Muscle of back (tissue), 11 donors: ENCODE measurements around the gene ADAMTS15. TPM values are rescaled to one million over a fixed set of nuclear protein-coding genes. Genes with fewer than 3 reads are reported as not detected.
A peak's percentile ranks its signal among the peaks of the same experiment; 100 is the strongest.

ENCODE experiments used
- DNase-seq, 3 donors: peaks; one replicate each; pipeline versions ENCODE4 v3.0.0 to v3.0.0-alpha.2; 2013
- polyA plus RNA-seq, 10 donors: library from polyadenylated mRNA; unstranded; fragments of 120-200 nt; gene quantifications; one replicate each; pipeline ENCODE4 v1.2.1, GENCODE V29; 2013; ENCODE audit not compliant: insufficient read length in 10 of 10

The ADAMTS15 gene
- polyA plus RNA-seq, 10 donors, result 16.6 to 28.9 (median 21.3) TPM

DNA sequence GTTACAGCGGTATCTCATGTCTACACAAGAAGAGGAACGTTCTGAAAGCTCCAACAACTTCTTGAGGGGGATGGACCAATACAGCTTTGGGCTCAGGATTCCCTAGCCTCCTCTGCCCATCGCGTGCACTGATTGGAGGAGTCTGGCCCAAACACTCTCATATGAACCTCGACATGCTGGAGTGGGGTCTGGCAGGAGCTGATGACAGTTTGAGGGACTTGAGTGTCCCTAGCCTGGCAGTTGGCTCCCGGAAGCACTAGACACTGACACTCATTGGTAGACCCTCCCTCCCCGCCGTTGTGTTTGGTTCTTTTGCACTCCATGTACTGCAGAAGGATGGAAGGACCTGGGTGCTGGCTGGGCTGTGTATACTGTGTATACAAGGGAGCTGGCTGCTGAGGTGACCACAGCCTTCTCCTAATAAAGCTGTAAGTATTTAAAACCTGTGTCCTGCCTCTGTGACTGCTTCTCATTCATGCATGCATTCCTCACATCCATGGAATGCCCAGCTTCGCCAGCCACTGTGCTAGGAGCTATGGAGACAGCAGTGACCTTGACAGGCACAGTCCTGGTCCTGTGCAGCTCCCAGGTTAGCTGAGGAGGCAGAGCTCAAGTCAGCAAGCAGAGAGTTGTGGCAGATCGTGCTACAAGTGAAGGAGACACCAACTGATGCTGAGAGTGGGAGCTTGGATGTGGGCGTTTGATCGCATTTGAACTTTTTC lies 27.9 kb downstream of the ADAMTS15 start:
- no peak for DNase-seq

DNA sequence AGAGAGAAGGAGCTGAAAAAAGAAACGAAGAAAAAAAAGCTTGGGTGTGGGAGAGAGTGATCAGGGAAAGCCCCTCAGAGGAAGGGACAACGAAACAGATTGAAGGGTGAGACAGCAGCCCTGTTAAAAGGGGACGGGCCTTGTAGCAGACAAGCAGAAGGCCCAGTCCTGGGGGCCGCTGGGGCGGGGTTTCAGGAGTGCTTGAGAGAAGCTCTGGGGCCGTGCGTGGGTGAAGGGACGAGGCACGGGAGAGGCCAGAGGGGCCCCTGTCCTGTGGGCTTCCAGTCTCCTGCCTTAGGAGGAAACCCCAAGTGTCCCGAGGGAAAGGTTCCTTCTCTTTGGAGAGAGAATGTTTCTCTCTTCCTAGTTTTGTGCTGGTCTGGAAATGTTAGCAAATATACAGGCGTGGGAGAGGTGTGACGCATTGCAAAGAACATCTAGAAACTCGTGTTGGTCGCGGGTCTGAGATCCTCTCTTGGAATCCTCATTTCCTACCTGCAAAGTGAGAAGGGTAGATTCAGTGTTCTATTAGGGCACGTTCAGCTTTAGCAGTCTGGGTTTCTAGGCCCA lies 28.6 kb downstream of the ADAMTS15 start:
- no peak for DNase-seq

GRCh38 chr11:130477586-130478203 lies 29.2 kb downstream of the ADAMTS15 start:
- DNase-seq, result peak in 1 of 3 donors; percentile 55

- DNase-seq, result peak; percentile 63 to 82 (median 77)
Observed at GRCh38 chr11:130478204-130478701, 29.8 kb downstream of the ADAMTS15 start.

DNA sequence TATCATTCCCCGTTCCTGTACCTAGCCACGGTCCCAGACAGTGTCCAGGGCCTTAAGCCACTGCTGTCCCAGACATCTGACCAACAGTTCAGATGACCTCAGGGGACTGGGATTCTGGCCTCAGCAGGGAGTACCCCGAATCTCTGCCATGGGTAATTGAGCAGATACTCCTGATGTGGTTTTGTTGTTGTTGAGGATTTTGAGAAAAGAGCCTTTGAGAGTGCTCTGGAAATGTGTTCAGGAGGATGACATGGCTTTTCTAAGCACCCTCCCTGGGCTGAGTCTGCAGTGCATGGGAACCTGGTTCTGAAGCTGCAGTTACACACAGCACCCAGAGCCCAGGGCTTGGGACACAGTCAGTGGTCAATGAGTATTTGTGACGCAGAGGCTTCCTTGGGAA lies 30.4 kb downstream of the ADAMTS15 start:
- DNase-seq, result no peak

- no peak for DNase-seq
Observed at GRCh38 chr11:130480186-130480585, 31.7 kb downstream of the ADAMTS15 start.

- DNase-seq, result no peak
Observed at GRCh38 chr11:130480711-130481140, 32.3 kb downstream of the ADAMTS15 start.

GRCh38 chr11:130483124-130483523 lies 34.7 kb downstream of the ADAMTS15 start:
- DNase-seq, result no peak

DNA sequence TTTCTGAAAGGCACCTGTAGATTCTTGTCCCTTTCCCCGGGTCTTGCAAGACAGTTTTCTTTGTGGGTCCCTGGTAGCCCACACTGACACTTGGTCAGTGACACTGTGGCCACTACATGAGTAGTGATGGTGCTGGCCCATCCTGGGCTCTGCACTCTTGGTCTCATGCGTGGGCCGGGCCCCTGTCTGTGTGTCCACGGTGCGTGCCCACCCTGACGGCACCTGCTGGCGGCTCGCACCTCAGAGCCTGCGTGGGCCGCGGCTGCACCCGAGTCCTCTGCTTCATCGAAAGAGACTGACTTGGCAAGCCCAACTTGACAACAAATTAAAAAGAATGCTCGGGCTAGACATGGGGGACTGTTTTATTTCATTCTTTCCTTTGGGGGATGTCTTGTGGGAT lies 37.5 kb downstream of the ADAMTS15 start:
- no peak for DNase-seq

DNA sequence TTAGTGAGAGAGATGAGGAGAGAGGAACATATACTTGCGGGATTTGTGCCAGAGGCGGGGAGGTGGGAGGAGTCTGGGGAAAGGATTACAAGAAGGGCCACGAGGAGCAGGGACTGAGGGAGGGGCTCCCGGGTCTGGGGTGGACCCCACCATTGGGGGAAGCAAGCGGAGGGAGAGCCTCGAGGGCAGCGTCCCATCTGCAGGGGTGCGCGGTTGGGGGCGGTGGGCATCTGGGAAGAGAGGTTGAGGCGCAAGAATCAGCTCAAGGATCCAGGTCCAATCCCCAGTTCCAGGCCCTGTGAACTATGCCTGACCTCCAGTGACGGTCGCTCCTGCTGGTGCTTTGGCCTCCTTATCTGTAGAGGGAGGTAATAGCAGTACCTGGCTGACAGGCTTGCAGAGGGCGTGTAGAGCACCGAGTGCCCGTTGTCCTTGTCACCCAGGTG lies 38.0 kb downstream of the ADAMTS15 start:
- no peak for DNase-seq

- DNase-seq, result no peak
Observed at GRCh38 chr11:130486987-130487923, 38.8 kb downstream of the ADAMTS15 start.

DNA sequence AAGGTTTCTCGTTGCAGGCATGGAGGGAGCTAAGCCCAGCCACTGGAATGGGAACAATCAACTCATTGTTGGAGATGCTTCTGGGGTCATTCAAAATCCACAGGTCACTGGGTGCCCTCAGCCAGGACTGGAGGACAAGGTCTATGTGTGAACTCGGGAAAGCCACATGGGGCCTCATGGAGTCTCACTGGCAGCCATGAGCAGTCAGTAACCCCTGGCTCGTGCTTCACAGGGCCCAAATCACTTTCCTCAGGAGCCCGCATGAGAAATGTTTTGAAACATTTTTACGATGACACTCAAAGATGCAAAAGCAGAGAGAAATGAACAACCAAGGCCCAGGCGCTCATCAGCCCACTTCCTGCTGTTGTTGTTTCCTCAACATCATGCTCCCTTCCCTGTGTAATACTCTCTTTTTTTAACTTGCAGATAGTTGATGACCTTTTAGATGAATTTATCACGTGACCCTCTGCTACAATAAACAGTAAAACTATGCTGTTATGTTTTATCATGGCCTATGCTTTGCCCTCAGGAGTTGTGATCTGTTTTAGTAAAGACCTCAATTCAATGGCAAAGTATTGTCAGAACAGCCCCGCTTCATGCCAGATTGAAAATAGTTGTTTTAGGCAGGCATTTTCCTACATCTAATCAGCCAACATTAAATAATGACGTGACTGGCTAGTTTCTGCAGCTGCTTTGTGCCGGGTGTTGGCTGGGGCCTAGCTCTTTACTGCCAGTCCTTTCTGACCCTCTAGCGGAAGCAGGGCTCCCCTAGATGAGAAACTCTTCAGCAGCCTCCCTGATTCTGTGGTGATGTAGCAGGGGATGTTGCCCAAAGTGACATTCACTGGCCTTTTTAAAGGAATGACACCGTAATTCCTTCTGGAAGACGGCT lies 39.7 kb downstream of the ADAMTS15 start:
- no peak for DNase-seq

DNA sequence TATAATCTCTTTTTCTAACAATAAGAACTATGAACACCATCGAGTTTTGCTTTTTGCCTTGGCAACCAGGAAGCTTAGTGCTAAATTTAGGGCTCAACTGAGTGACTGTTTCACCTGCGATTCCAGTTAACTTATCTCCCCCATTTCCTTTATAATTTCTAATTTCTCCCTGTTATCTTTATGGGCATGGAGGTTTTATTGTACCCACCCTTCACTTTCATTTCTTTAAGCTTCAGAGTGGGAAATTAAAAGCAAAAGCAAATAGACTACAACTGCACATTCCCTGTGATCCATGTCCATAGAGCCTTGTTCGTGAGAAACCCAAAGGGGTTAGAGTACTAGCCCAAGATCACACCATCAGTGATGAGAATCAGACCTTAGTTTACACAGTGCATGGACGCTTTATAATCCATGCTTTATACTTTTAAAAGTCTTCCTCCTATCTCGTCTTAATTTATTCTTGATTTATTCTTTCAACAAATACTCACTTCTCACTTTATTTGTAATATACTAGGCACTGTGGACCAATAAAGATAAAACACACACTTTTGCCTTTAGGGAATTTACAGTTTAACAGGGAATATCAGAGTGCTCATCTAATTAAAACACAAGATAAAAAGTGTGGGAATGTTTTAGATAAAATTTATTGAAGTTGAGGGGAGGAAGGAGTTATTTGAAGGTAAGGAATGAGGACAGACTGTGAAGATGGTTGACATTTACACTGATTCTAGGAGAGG lies 40.6 kb downstream of the ADAMTS15 start:
- no peak for DNase-seq

- no peak for DNase-seq
Observed at GRCh38 chr11:130489716-130490115, 41.3 kb downstream of the ADAMTS15 start.

GRCh38 chr11:130490682-130491449 lies 42.4 kb downstream of the ADAMTS15 start:
- DNase-seq, result no peak

GRCh38 chr11:130498181-130498580 lies 49.7 kb downstream of the ADAMTS15 start:
- no peak for DNase-seq

DNA sequence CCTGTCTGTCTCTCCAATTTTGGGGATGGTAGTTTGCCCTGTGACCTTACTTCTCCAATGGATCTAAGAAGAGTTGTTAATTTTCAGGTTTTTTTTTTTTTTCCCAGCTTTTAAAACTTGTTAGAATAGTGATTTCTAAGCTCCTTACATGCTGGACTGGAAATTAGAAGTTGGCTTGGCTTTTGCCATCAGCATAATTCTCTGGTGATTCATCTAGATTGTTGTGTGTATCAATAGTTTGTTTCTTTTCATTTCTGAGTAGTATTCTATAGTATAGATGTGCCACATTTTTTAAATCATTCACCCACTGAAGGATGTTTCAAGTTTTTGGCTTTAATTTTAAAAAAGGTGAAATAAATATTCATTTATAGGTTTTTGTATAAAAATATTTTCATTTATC lies 51.4 kb downstream of the ADAMTS15 start:
- DNase-seq, result no peak

GRCh38 chr11:130504317-130504716 lies 55.9 kb downstream of the ADAMTS15 start:
- DNase-seq, result no peak

GRCh38 chr11:130508913-130509312 lies 60.5 kb downstream of the ADAMTS15 start:
- no peak for DNase-seq
